T-helper 17 cell (primary cell): ENCODE measurements around the gene LRMDA. TPM values are rescaled to one million over a fixed set of nuclear protein-coding genes. Genes with fewer than 3 reads are reported as not detected.
"Not testable (repeated sequence)": the region's sequence is repeated elsewhere in the genome, so short reads cannot be mapped to it uniquely, and the experiment has no call there.

Source experiments
- ATAC-seq: fragments of 150-1000 bp; cut with Tn5 transposase; 2 replicates; pipeline ENCODE4 v1.10.0; 2021; ENCODE audit warnings: mild to moderate bottlenecking, moderate library complexity
- DNase-seq, 3 donors: peaks; one replicate each; pipeline versions ENCODE4 v3.0.0 to v3.0.0-alpha.2; 2020 to 2021
- H3K9me3 ChIP-seq: one replicate; pipeline ENCODE4 v1.7.0; 2013; ENCODE audit warnings: low read length, mild to moderate bottlenecking; ENCODE audit not compliant: control insufficient read depth, poor library complexity, severe bottlenecking
- H3K27ac Mint-ChIP-seq: one replicate; pipeline ENCODE4 v1.8.0; 2022; ENCODE audit warnings: mild to moderate bottlenecking, moderate library complexity, mixed read lengths
- H3K27me3 Mint-ChIP-seq: one replicate; pipeline ENCODE4 v1.8.0; 2022; ENCODE audit warnings: mixed read lengths
- H3K36me3 Mint-ChIP-seq: one replicate; pipeline ENCODE4 v1.8.0; 2022; ENCODE audit warnings: low read depth, mixed read lengths
- H3K4me1 Mint-ChIP-seq: one replicate; pipeline ENCODE4 v1.8.0; 2022; ENCODE audit warnings: mild to moderate bottlenecking, mixed read lengths
- H3K4me3 Mint-ChIP-seq: one replicate; pipeline ENCODE4 v1.8.0; 2022; ENCODE audit warnings: mild to moderate bottlenecking, moderate library complexity, mixed read lengths
- total RNA-seq, 4 donors: library from RNA in 2 of 4; stranded (reverse) in 2 of 4; gene quantifications; one replicate each; pipeline ENCODE4 v1.2.3 and lab custom pipeline; 2022 to 2026

The LRMDA gene
- total RNA-seq, 2 donors from 2014 or later, result not detected

DNA sequence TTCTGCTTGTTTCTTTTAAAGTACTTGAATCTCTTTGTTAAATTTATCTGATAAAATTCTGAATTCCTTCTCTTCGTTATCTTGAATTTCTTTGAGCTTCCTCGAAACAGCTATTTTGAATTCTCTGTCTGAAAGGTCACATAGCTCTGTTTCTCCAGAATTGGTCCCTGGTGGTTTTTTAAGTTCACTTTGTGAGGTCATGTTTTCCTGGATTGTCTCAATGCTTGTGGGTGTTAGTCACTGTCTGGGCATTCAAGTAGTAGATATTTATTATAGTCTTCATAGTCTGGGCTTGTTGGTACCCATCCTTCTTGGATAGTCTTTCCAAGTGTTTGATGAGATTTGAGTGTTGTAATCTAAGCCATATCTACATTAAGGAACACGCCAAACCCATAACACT lies 1060.6 kb downstream of the LRMDA start:
- peaks cover 3% of the 10 kb centered on the region for H3K9me3 ChIP-seq
- Mint-ChIP-seq H3K4me1 (no peaks in the 10 kb centered on the region), H3K27ac (no peak overlapping the region), H3K4me3 (no peak overlapping the region), H3K36me3 (no peaks in the 10 kb centered on the region), H3K27me3 (no peaks in the 10 kb centered on the region)
- ATAC-seq (no peak), DNase-seq (no peak)

DNA sequence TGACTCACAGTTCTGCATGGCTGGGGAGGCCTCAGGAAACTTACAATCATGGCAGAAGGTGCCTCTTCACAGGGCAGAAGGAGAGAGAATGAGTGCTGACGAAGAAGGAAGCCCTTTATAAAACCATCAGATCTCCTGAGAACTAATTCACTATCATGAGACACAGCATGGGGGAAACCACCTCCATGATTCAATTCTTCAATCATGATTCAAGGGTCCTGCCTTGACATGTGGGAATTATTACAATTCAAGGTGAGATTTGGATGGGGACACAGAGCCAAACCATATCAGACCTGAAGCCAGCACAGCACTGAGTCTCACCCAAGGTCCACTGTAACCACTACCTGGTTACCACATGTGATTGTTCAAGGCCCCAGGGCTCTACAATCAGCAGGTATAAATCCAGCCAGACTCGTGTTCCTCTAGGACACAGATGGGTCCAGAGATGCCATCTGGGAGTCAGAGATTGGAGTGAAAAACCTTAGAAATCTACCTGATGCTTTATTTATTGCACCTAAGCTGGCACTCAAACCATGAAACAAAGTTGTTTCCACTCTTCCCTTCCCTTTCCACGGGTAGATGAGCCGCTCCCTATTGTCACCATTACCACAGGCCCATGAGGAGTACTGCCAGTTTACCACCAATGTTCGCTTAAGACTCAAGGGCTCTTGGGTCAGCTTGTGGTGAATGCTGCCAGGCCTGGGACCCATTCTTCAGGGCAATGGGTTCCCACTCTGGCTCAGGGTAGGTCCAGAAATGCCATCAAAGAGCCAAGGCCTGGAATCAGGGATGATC lies 1061.5 kb downstream of the LRMDA start:
- DNase-seq (no peak), ATAC-seq (no peak)
- H3K4me3 Mint-ChIP-seq, result no peak overlapping the region
- H3K9me3 ChIP-seq, result no peaks in the 10 kb centered on the region
- no peaks in the 10 kb centered on the region for H3K4me1 Mint-ChIP-seq
- no peaks in the 10 kb centered on the region for H3K27me3 Mint-ChIP-seq
- no peaks in the 10 kb centered on the region for H3K36me3 Mint-ChIP-seq
- no peak overlapping the region for H3K27ac Mint-ChIP-seq

DNA sequence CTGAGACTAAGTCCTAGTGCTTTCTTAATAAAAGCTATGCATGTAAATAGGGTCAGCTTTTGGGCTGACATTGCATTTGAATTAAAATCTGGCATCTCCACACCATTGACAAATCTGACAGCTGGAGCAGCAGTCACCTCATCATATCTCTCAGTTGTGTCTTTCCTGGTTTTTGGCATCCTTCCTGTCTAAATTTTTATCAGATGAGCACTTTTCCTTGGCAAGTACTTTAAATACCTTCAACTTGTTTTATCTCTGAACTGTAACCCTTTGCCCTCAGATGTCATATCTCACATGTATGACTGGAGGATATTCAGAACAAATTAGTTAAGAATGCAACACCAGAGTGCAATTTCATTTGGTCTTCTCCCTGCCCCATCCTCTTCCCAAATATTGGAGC lies 1066.2 kb downstream of the LRMDA start:
- Mint-ChIP-seq H3K36me3 (no peaks in the 10 kb centered on the region), H3K27ac (no peak overlapping the region), H3K27me3 (no peaks in the 10 kb centered on the region), H3K4me3 (no peak overlapping the region), H3K4me1 (no peaks in the 10 kb centered on the region)
- DNase-seq, result no peak
- no peak for ATAC-seq
- no peaks in the 10 kb centered on the region for H3K9me3 ChIP-seq

DNA sequence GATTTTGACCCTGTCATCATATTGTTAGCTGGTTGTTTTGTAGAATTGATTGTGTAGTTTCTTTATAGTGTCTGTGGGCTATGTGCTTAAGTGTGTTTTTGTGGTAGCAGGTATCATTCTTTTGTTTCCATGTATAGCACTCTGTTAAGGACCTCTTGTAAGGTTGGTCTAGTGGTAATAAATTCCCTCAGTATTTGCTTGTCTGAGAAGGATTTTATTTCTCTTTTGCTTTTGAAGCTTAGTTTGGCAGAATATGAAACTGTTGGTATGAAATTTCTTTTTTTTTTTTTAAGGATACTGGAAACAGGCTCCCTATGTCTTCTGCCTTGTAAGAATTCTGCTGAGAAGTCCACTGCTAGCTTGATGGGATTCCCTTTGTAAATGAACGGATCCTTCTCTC lies 1073.4 kb downstream of the LRMDA start:
- H3K9me3 ChIP-seq, result no peaks in the 10 kb centered on the region
- no peaks in the 10 kb centered on the region for H3K36me3 Mint-ChIP-seq
- DNase-seq, result no peak
- no peaks in the 10 kb centered on the region for H3K4me1 Mint-ChIP-seq
- no peaks in the 10 kb centered on the region for H3K27me3 Mint-ChIP-seq
- no peak overlapping the region for H3K4me3 Mint-ChIP-seq
- ATAC-seq, result no peak
- no peak overlapping the region for H3K27ac Mint-ChIP-seq

DNA sequence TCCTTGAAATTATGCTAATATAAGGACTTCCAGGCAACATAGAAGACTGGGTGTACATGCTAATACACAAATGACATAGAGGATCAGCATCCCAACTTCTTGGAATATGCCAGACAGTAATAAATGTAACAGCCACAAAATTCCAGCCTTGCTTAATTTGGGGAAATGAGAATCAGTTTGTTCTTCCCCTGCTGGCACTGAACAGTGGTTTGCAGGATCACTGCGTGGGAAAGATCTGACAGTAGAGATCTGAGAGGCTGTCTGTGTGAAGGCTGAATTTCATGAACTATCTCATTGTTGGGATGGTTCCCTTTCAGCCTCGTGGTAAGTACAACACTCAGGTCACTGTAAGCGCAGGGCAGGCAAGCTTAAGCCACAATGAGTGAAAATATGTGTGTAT lies 1078.0 kb downstream of the LRMDA start:
- Mint-ChIP-seq H3K4me3 (no peak overlapping the region), H3K27me3 (no peaks in the 10 kb centered on the region), H3K27ac (no peak overlapping the region), H3K36me3 (no peaks in the 10 kb centered on the region), H3K4me1 (no peaks in the 10 kb centered on the region)
- H3K9me3 ChIP-seq, result no peaks in the 10 kb centered on the region
- ATAC-seq (no peak), DNase-seq (no peak)

DNA sequence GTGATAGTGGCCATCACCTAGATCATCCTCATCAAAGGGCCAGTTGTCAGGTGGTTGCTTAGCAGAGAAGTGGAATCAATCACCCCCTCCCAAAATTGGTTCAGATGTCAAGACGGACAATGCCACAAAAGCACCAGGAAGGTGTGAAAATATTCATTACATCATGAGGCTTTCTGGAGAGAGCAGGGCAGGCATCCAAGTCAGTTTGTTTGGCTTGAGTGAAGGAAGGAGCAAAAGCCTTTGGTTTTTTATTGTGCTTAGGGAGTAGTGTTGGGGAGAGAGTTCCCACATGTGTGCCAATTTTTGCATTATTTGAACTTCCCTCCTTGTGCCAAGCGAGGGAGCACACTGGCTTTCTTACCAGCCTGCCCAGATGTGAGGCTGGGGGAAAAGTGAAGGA lies 1082.9 kb downstream of the LRMDA start:
- ATAC-seq, result no peak
- DNase-seq, result no peak
- H3K27ac Mint-ChIP-seq, result no peak overlapping the region
- H3K4me1 Mint-ChIP-seq, result no peaks in the 10 kb centered on the region
- no peaks in the 10 kb centered on the region for H3K27me3 Mint-ChIP-seq
- H3K9me3 ChIP-seq, result no peaks in the 10 kb centered on the region
- H3K36me3 Mint-ChIP-seq, result no peaks in the 10 kb centered on the region
- H3K4me3 Mint-ChIP-seq, result no peak overlapping the region

DNA sequence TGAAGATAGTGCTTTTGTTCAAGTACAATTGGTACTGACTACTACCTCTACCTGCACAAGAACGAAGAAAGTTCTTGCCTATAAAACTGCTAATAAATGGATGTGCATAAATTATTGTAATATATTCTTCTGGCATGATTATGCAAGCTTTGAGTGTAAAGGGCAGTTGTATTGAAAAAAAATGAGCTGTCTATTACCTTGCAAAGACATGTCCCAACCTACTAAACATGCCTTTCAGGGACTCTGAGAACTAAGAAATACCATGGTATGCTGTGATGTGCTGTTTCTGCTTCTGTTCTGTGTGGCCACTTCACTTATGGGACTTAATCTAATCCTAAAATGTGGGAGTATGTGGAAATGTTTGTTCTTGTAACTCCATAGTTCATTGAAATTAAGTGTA lies 1083.4 kb downstream of the LRMDA start:
- no peak for ATAC-seq

DNA sequence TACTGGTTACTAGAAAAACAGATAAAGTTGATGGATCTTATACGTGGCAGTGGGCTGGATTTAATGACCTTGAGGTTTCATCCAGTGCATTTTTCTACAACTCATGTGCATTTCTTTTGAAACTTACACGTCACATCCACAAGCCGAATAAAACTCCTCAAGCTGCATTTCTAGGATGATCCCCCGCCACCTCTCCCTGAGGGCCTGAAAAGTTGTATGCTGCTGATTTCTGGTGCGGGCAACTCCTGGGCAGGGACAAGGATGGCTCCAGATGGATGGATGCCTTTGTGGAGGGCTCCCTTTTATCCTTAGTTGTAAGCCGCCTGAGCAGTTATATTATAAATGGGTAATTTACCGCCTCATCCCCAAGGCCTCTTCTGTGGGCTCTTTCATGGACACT lies 1091.1 kb downstream of the LRMDA start:
- no peaks in the 10 kb centered on the region for H3K27me3 Mint-ChIP-seq
- H3K27ac Mint-ChIP-seq, result no peak overlapping the region

More for the DNA sequence above, 1083.4 kb downstream of the LRMDA start:
- H3K4me1 Mint-ChIP-seq, result no peaks in the 10 kb centered on the region
- H3K27me3 Mint-ChIP-seq, result no peaks in the 10 kb centered on the region
- H3K9me3 ChIP-seq, result no peaks in the 10 kb centered on the region
- no peak overlapping the region for H3K27ac Mint-ChIP-seq
- H3K4me3 Mint-ChIP-seq, result no peak overlapping the region
- no peak for DNase-seq
- no peaks in the 10 kb centered on the region for H3K36me3 Mint-ChIP-seq

DNA sequence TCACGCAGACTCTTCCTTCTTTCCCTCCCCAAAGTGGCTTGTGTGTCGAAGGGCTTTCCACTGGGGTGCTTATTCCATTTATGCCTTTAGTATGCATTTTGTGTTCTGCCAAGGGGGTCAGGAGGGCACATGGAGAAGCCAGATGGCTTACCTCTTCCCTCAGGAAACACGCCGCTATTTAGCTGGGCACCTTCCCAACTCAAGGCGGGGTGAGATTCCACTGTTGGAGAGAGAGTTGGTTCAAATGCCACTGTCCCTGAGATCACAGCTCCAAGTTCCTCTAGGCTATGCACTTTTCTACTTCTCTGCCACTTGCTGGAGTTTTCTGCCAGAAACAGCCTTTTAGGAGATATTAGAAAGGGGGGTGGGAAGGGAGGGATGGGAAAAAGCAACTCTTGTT lies 1091.8 kb downstream of the LRMDA start:
- Mint-ChIP-seq H3K36me3 (no peaks in the 10 kb centered on the region), H3K27me3 (no peaks in the 10 kb centered on the region), H3K4me3 (no peak overlapping the region), H3K4me1 (no peaks in the 10 kb centered on the region), H3K27ac (no peak overlapping the region)
- ATAC-seq (no peak), DNase-seq (no peak)
- no peaks in the 10 kb centered on the region for H3K9me3 ChIP-seq

More for the DNA sequence above, 1091.1 kb downstream of the LRMDA start:
- Mint-ChIP-seq H3K36me3 (no peaks in the 10 kb centered on the region), H3K4me3 (no peak overlapping the region), H3K4me1 (no peaks in the 10 kb centered on the region)
- no peak for ATAC-seq
- DNase-seq, result no peak
- no peaks in the 10 kb centered on the region for H3K9me3 ChIP-seq

DNA sequence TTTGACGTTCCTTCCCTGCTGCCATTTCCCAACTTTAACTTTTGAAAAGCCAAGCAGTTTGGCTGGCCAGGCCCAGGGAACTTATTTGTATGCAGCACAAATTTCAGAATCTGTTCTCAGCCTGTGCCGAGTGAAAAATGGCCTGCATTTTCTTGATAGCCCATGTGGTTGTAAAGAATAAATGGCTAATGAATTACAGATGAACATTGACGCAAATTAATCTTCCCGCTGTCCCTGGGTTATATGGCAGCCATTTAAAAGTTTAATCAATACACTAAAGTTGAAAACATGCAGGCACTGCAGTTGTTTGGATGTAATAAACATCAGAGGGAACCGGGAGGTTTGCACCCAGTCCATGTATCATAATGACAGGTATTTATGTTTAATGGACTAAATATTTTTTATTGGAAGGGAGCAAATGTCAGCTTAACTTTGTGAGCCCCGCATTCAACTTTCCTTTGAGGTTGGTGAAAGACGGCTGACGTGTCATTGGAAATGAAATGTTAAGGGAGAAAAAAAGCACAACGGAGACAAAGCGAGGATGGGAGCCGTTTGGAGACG lies 1092.4 kb downstream of the LRMDA start:
- Mint-ChIP-seq H3K36me3 (no peaks in the 10 kb centered on the region), H3K4me1 (no peaks in the 10 kb centered on the region), H3K27ac (no peak overlapping the region), H3K4me3 (no peak overlapping the region), H3K27me3 (no peaks in the 10 kb centered on the region)
- DNase-seq (no peak), ATAC-seq (no peak)
- H3K9me3 ChIP-seq, result no peaks in the 10 kb centered on the region

DNA sequence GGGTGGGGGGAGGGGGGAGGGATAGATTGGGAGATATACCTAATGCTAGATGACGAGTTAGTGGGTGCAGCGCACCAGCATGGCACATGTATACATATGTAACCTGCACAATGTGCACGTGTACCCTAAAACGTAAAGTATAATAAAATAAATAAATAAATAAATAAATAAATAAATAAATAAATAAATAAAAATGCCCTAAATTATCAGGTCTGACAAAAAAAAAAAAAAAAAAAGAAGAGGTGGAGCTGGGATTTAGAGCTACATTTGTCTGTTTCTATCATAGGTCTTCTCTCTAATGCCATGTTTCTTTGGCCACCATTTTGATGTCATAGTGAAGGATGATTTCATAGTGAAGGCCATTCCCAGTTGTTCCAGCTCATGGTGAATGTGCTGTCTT lies 1095.4 kb downstream of the LRMDA start:
- not testable (repeated sequence) for H3K27ac Mint-ChIP-seq, H3K27me3 Mint-ChIP-seq, H3K4me1 Mint-ChIP-seq, H3K9me3 ChIP-seq, H3K36me3 Mint-ChIP-seq, DNase-seq, ATAC-seq, H3K4me3 Mint-ChIP-seq

DNA sequence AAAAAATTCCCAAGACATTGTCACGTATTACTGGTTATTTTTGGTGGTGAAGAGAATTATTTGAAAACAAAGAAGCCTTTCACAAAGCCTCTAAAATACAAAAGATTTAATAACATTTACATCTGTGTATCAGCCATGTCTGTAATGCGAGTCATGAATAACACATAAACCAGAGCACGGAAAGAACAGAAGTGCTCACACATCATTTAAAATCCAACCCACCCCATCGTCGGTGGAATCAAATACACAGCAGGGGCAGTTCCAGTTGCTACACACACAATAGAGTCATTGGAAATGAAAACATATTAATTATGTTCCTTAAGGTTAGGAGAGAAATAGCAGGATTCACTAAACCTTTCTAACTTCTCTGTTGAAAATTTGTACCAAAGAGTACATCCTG lies 1108.9 kb downstream of the LRMDA start:
- DNase-seq (no peak), ATAC-seq (no peak)
- Mint-ChIP-seq H3K27ac (no peak overlapping the region), H3K4me3 (no peak overlapping the region), H3K36me3 (no peaks in the 10 kb centered on the region), H3K4me1 (no peaks in the 10 kb centered on the region), H3K27me3 (peaks cover 6% of the 10 kb centered on the region)
- no peaks in the 10 kb centered on the region for H3K9me3 ChIP-seq

DNA sequence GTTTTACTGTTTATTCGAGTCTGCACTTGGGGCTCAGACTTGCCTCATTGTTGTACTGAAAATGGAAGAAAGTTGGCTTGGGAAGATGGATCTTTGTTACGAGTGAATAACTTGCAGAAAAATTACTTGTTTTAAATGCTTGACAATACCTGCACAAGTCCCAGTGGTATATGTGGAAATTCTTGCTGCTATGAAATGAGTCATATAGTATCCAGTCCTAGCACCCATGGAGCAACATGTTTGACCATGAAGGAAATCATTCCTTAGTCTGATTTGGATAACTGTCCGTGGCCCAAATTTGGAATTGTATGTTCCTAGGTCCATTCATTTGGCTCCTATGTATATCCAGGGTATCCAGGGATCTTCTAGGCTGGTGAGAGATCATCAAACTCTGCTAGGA lies 1109.4 kb downstream of the LRMDA start:
- no peak for DNase-seq
- H3K4me3 Mint-ChIP-seq, result no peak overlapping the region
- H3K36me3 Mint-ChIP-seq, result no peaks in the 10 kb centered on the region
- H3K4me1 Mint-ChIP-seq, result no peaks in the 10 kb centered on the region
- H3K27ac Mint-ChIP-seq, result no peak overlapping the region
- ATAC-seq, result no peak
- no peaks in the 10 kb centered on the region for H3K9me3 ChIP-seq
- peaks cover 6% of the 10 kb centered on the region for H3K27me3 Mint-ChIP-seq

DNA sequence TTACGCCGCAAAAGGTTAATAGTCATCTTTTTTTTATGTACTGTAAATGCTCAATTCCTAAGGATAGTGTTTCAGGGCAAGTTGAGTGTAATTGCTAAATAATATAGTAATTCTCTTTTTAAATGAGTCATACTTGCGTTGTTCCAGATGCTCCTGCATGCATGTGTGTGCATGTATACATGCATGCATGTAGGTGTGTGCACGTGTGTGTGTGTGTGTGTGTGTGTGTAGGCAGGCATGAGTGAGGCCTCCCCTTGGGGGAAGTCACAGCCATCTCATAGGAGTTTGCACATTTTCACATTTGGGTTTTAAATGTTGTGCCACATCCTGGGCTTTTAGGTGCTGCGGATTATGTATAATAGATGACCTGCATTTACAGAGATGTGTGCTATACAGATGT lies 1110.4 kb downstream of the LRMDA start:
- no peak overlapping the region for H3K4me3 Mint-ChIP-seq
- no peaks in the 10 kb centered on the region for H3K9me3 ChIP-seq
- H3K27me3 Mint-ChIP-seq, result peaks cover 6% of the 10 kb centered on the region
- no peak overlapping the region for H3K27ac Mint-ChIP-seq
- no peaks in the 10 kb centered on the region for H3K36me3 Mint-ChIP-seq
- ATAC-seq (no peak), DNase-seq (no peak)
- no peaks in the 10 kb centered on the region for H3K4me1 Mint-ChIP-seq
